IMR-90 (cell line): Measurements from ENCODE around the gene ADGRA1. TPM values are rescaled to one million over a fixed set of nuclear protein-coding genes. Genes with fewer than 3 reads are reported as not detected.

ENCODE experiments used
- ATAC-seq: fragments of 200-7000 bp; cut with Tn5 transposase; 2 replicates; pipeline ENCODE4 v1.9.1; 2020; ENCODE audit warnings: low read depth, mild to moderate bottlenecking, moderate library complexity
- BruUV-seq: library from RNA; stranded (reverse); fragments of 400-500 nt; replicated peaks from 2 replicates; lab custom pipeline; 2021; lab: Mats Ljungman, UMichigan
- CTCF ChIA-PET: fragments of 300-600 bp; formaldehyde crosslinking; extraction: SDS; loops from one replicate; lab custom pipeline; 2021; ENCODE audit warnings: antibody characterized with exemption; lab: Yijun Ruan, JAX
- POLR2A ChIA-PET: fragments of 300-600 bp; sonication (Branson Sonifier 250); formaldehyde crosslinking; loops from one replicate; lab custom pipeline; 2022; ENCODE audit warnings: antibody characterized with exemption; ENCODE audit not compliant: unreplicated experiment; lab: Charles Lee
- DNase-seq: peaks from one replicate; pipeline ENCODE4 v3.0.0; 2013
- H2AFZ ChIP-seq: replicated peaks from 2 replicates; pipeline ENCODE3; 2013; ENCODE audit warnings: low read length, mild to moderate bottlenecking; ENCODE audit not compliant: poor library complexity
- H2AK5ac ChIP-seq: 2 replicates; pipeline ENCODE4 v1.6.1; 2013; ENCODE audit warnings: low read depth, low read length, inconsistent platforms
- H2AK9ac ChIP-seq: replicated peaks from 2 replicates; pipeline ENCODE3; 2013; ENCODE audit warnings: mild to moderate bottlenecking, low read depth, low read length, moderate library complexity; ENCODE audit not compliant: poor library complexity
- H2BK120ac ChIP-seq: 2 replicates; pipeline ENCODE4 v1.6.1; 2013; ENCODE audit warnings: low read depth, low read length, inconsistent platforms
- H2BK15ac ChIP-seq: 3 replicates; pipeline ENCODE4 v1.6.1; 2013; ENCODE audit warnings: low read depth, low read length, inconsistent platforms
- H2BK20ac ChIP-seq: 2 replicates; pipeline ENCODE4 v1.6.1; 2013; ENCODE audit warnings: low read depth, mild to moderate bottlenecking, inconsistent platforms, low read length, moderate library complexity
- H2BK5ac ChIP-seq: 2 replicates; pipeline ENCODE4 v1.6.1; 2013; ENCODE audit warnings: mild to moderate bottlenecking, low read depth, low read length, inconsistent platforms; ENCODE audit not compliant: poor library complexity, severe bottlenecking
- H3K14ac ChIP-seq: replicated peaks from 2 replicates; pipeline ENCODE4 v1.6.1; 2013; ENCODE audit warnings: low read depth, low read length, inconsistent platforms
- H3K18ac ChIP-seq: 2 replicates; pipeline ENCODE4 v1.6.1; 2013; ENCODE audit warnings: low read depth, low read length, control low read depth
- H3K23ac ChIP-seq: 2 replicates; pipeline ENCODE4 v1.6.1; 2013; ENCODE audit warnings: low read depth, low read length, inconsistent platforms
- H3K27ac ChIP-seq: 2 replicates; pipeline ENCODE4 v1.5.1; 2013; ENCODE audit warnings: mild to moderate bottlenecking, control low read depth, low read length; ENCODE audit not compliant: insufficient read depth
- H3K27me3 ChIP-seq: 2 replicates; pipeline ENCODE4 v1.6.1; 2013; ENCODE audit warnings: low read length; ENCODE audit not compliant: control insufficient read depth, insufficient read depth
- H3K36me3 ChIP-seq: 2 replicates; pipeline ENCODE4 v1.6.1; 2013; ENCODE audit warnings: low read length, mixed read lengths; ENCODE audit not compliant: control insufficient read depth, insufficient read depth
- H3K4ac ChIP-seq: 2 replicates; pipeline ENCODE4 v1.6.1; 2013; ENCODE audit warnings: low read depth, low read length, inconsistent platforms
- H3K4me1 ChIP-seq: 2 replicates; pipeline ENCODE4 v1.6.1; 2013; ENCODE audit warnings: low read length, mixed read lengths; ENCODE audit not compliant: control insufficient read depth, insufficient read depth
- H3K4me2 ChIP-seq: 2 replicates; pipeline ENCODE4 v1.6.1; 2013; ENCODE audit warnings: low read depth, mild to moderate bottlenecking, control low read depth, low read length, moderate library complexity
- H3K4me3 ChIP-seq: 2 replicates; pipeline ENCODE4 v1.5.1; 2013; ENCODE audit warnings: low read depth, mild to moderate bottlenecking, control low read depth, low read length, moderate library complexity; ENCODE audit not compliant: insufficient read depth
- H3K56ac ChIP-seq: 2 replicates; pipeline ENCODE4 v1.6.1; 2013; ENCODE audit warnings: low read length, inconsistent platforms; ENCODE audit not compliant: insufficient read depth; ENCODE audit errors: extremely low read depth
- H3K79me1 ChIP-seq, 2 experiments: 2 replicates each; pipeline ENCODE4 v1.6.1; 2013; ENCODE audit warnings: low read length in 2 of 2, inconsistent platforms in 1 of 2, low read depth in 1 of 2
- H3K9ac ChIP-seq: 2 replicates; pipeline ENCODE4 v1.6.1; 2013; ENCODE audit warnings: low read depth, low read length, control low read depth
- H3K9me1 ChIP-seq: 2 replicates; pipeline ENCODE4 v1.6.1; 2013; ENCODE audit warnings: low read length, inconsistent platforms; ENCODE audit not compliant: insufficient read depth
- H3K9me3 ChIP-seq: 2 replicates; pipeline ENCODE4 v1.6.1; 2013; ENCODE audit warnings: low read length; ENCODE audit not compliant: control insufficient read depth, insufficient read depth
- H4K20me1 ChIP-seq: 2 replicates; pipeline ENCODE4 v1.6.1; 2013; ENCODE audit warnings: low read length, inconsistent platforms; ENCODE audit not compliant: insufficient read depth
- H4K5ac ChIP-seq: 2 replicates; pipeline ENCODE4 v1.6.1; 2013; ENCODE audit warnings: mild to moderate bottlenecking, low read depth, low read length, control low read depth
- H4K8ac ChIP-seq, 2 experiments: 2 replicates each; pipeline ENCODE4 v1.6.1; 2013; ENCODE audit warnings: low read depth in 2 of 2, low read length in 2 of 2, control low read depth in 1 of 2, inconsistent platforms in 1 of 2
- H4K91ac ChIP-seq: 2 replicates; pipeline ENCODE4 v1.6.1; 2013; ENCODE audit warnings: low read depth, low read length, inconsistent platforms; ENCODE audit not compliant: insufficient read depth
- BHLHE40 ChIP-seq: fragments of 150-350 bp; IDR thresholded peaks from 2 replicates; pipeline ENCODE4 v1.6.1; 2016; ENCODE audit warnings: mild to moderate bottlenecking, low read depth, low read length
- CTCF ChIP-seq: conservative IDR thresholded peaks from 2 replicates; pipeline ENCODE4 v1.5.1; 2012; ENCODE audit warnings: mild to moderate bottlenecking, low read depth, low read length, improper control_type of control experiment
- ELK1 ChIP-seq: fragments of 150-350 bp; IDR thresholded peaks from 2 replicates; pipeline ENCODE4 v1.6.1; 2016; ENCODE audit warnings: low read depth, mild to moderate bottlenecking, low read length, moderate library complexity, borderline replicate concordance
- MAFK ChIP-seq: IDR thresholded peaks from 2 replicates; pipeline ENCODE4 v1.6.1; 2012; ENCODE audit warnings: low read depth, low read length, improper control_type of control experiment
- MAZ ChIP-seq: IDR thresholded peaks from 2 replicates; pipeline ENCODE4 v1.6.1; 2012; ENCODE audit warnings: low read depth, mild to moderate bottlenecking, low read length, improper control_type of control experiment, moderate library complexity, borderline replicate concordance
- NFE2L2 ChIP-seq: fragments of 150-350 bp; IDR thresholded peaks from 2 replicates; pipeline ENCODE4 v1.6.1; 2016; ENCODE audit warnings: low read depth, mild to moderate bottlenecking, low read length
- POLR2A ChIP-seq: IDR thresholded peaks from 2 replicates; pipeline ENCODE4 v1.6.1; 2012; ENCODE audit warnings: mild to moderate bottlenecking, low read depth, low read length
- RAD21 ChIP-seq: IDR thresholded peaks from 2 replicates; pipeline ENCODE4 v1.6.1; 2012; ENCODE audit warnings: low read length, improper control_type of control experiment
- RCOR1 ChIP-seq: IDR thresholded peaks from 2 replicates; pipeline ENCODE4 v1.6.1; 2012; ENCODE audit warnings: mild to moderate bottlenecking, low read length, improper control_type of control experiment; ENCODE audit not compliant: insufficient replicate concordance
- RFX5 ChIP-seq: IDR thresholded peaks from 2 replicates; pipeline ENCODE4 v1.8.0; 2012; ENCODE audit warnings: low read depth, mild to moderate bottlenecking, low read length, moderate library complexity
- SMC3 ChIP-seq: fragments of 150-350 bp; IDR thresholded peaks from 2 replicates; pipeline ENCODE4 v1.6.1; 2016; ENCODE audit warnings: low read depth, mild to moderate bottlenecking, antibody characterized with exemption, low read length, moderate library complexity
- USF2 ChIP-seq: fragments of 150-350 bp; IDR thresholded peaks from 2 replicates; pipeline ENCODE4 v1.6.1; 2017; ENCODE audit warnings: mild to moderate bottlenecking, antibody characterized with exemption, low read length, low read depth
- WGBS, 2 experiments: methylation state at CpG; one replicate each; pipeline versions ENCODE4 v1.1.5 to v1.1.7; 2013; ENCODE audit warnings: missing lambda C conversion rate in 2 of 2; ENCODE audit not compliant: insufficient read length in 1 of 2; ENCODE audit errors: extremely low coverage in 2 of 2; 5-methylcytosine and 5-hydroxymethylcytosine counted together
- dilution Hi-C: fragments of 300-500 bp; cut with HindIII; formaldehyde crosslinking; loops from one replicate; pipeline ENCODE4 v1.14.3; 2018; ENCODE audit warnings: low sequenced_read_pairs; ENCODE audit not compliant: unreplicated experiment
- in situ Hi-C: fragments of 300-500 bp; cut with MboI; formaldehyde crosslinking; loops from 3 replicates; pipeline ENCODE4 v1.14.3; 2019; ENCODE audit warnings: low sequenced_read_pairs, inconsistent platforms, mixed read lengths
- intact Hi-C: fragments of 100-400 bp; cut with micrococcal nuclease; formaldehyde crosslinking; loops from 2 replicates; pipeline ENCODE4 v1.10.0; 2022
- polyA plus RNA-seq, 3 experiments: library from polyadenylated mRNA; depleted of rRNA; stranded (reverse); fragments of >200 nt; gene quantifications; 2 replicates each; pipeline ENCODE4 v1.2.3, GENCODE V29; 2012; ENCODE audit warnings: low replicate concordance in 1 of 3
- total RNA-seq: library from RNA; depleted of rRNA; stranded (reverse); fragments of >200 nt; gene quantifications from 2 replicates; pipeline ENCODE4 v1.2.3, GENCODE V29; 2012

Gene ADGRA1
- total and polyA plus RNA-seq, 2 of the 4 experiments (the other 2 are of a cell fraction) = not detected

- TF ChIP-seq RAD21 (no peak), NFE2L2 (no peak), USF2 (no peak), MAFK (no peak), MAZ (no peak), CTCF (no peak), RCOR1 (no peak), RFX5 (no peak), ELK1 (no peak), SMC3 (no peak), POLR2A (no peak), BHLHE40 (no peak)
- no peak overlapping the region for H2BK20ac ChIP-seq
- H3K14ac ChIP-seq = no peak overlapping the region
- no TSS peak for BruUV-seq
- ATAC-seq = no peak
- H3K18ac ChIP-seq = no peak overlapping the region
- DNase-seq = no peak
- POLR2A ChIA-PET = no interaction called here
- H3K79me1 ChIP-seq = no peaks in the 10 kb centered on the region
- no peak overlapping the region for H4K8ac ChIP-seq
- no peak overlapping the region for H3K27ac ChIP-seq
- H4K20me1 ChIP-seq = no peaks in the 10 kb centered on the region
- H2AFZ ChIP-seq = no peak overlapping the region
- no peak overlapping the region for H4K91ac ChIP-seq
- no peak overlapping the region for H2AK9ac ChIP-seq
- in situ Hi-C loops = no loop called here
- H3K56ac ChIP-seq = no peak overlapping the region
- no peak overlapping the region for H3K4me2 ChIP-seq
- CTCF ChIA-PET = no interaction called here
- no peaks in the 10 kb centered on the region for H3K9me1 ChIP-seq
- no peak overlapping the region for H4K5ac ChIP-seq
- H2BK15ac ChIP-seq = no peak overlapping the region
- no peaks in the 10 kb centered on the region for H3K4me1 ChIP-seq
- H3K4ac ChIP-seq = no peak overlapping the region
- no peak overlapping the region for H3K9ac ChIP-seq
- no peak overlapping the region for H2BK5ac ChIP-seq
- H2AK5ac ChIP-seq = no peak overlapping the region
- H2BK120ac ChIP-seq = no peak overlapping the region
- H3K9me3 ChIP-seq = peaks cover under 1% of the 10 kb centered on the region; the same call in 1 of the 2 replicates
- H3K23ac ChIP-seq = no peak overlapping the region
- 76% methylated on average over 10 of the region's 26 CpGs; no CpG with 5 or more reads in 1 of the 2 experiments for WGBS, 2 experiments
- peaks cover 2% of the 10 kb centered on the region for H3K36me3 ChIP-seq
- intact Hi-C loops = no loop called here
- dilution Hi-C loops = no loop called here
- H3K4me3 ChIP-seq = no peak overlapping the region
- H3K27me3 ChIP-seq = no peaks in the 10 kb centered on the region
Measured at GRCh38 chr10:133179651-133180050, 91.9 kb downstream of the ADGRA1 start.
